NCI-H82 (cell line): ENCODE data around the gene SCPEP1.
"Not testable (repeated sequence)": the region's sequence is repeated elsewhere in the genome, so short reads cannot be mapped to it uniquely, and the experiment has no call there.

Experiments used
- DNase-seq: peaks from one replicate; lab custom pipeline; 2025; lab: John Stamatoyannopoulos, UW

SCPEP1 gene

GRCh38 chr17:56977673-56978395, at the start of gene SCPEP1:
Gene SCPEP1, plus strand, starts transcription at chr17:56978131. Its CDS starts 29 bp downstream, at chr17:56978160.
- peak; percentile 91 for DNase-seq

GRCh38 chr17:56928586-56928985, 49.3 kb upstream of the SCPEP1 start:
- no peak for DNase-seq

- DNase-seq, result peak; percentile 19
Measured at GRCh38 chr17:56929362-56929969, 48.5 kb upstream of the SCPEP1 start.

GRCh38 chr17:56930739-56931337, 47.1 kb upstream of the SCPEP1 start:
- DNase-seq, result no peak

- no peak for DNase-seq
Measured at GRCh38 chr17:56933151-56933745, 44.7 kb upstream of the SCPEP1 start.

- no peak for DNase-seq
Measured at GRCh38 chr17:56933868-56934267, 44.1 kb upstream of the SCPEP1 start.

DNA sequence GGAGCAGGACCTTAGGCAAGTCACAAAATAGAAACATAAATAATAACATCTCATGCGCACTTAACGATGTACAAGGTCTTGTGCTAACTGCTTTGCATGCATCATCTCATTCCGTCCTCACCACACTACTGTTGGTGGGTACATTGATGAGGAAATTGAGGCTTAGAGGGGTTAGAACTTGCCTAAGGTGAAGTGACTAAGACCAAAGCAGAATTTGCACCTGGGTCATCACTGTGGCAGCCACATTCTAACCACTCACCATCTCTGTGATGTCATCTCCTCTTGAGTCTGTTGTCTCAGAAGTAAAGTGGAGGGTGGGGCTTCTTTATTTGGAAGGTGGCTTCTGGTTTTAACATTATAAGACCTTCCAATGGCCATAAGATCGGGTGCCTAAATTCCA, 43.7 kb upstream of the SCPEP1 start:
- DNase-seq, result no peak

DNA sequence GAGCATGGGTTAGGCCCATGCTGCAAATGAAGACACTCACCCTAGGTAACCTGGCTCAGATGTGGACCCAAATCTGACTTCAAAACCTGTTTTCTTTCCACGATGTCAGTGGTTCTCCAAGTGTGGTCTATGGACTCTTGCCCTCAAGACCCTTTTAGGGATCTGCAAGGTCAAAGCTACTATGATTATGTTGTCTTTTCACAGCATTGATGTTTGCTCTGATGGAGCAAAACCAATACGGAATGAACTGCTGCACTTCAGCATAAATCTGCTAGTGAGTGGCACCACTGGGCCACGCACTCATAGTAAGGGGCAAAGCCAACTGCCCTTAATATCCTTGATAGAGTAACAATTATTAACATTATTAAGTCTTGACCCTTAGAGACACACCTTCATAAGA, 42.5 kb upstream of the SCPEP1 start:
- no peak for DNase-seq

DNA sequence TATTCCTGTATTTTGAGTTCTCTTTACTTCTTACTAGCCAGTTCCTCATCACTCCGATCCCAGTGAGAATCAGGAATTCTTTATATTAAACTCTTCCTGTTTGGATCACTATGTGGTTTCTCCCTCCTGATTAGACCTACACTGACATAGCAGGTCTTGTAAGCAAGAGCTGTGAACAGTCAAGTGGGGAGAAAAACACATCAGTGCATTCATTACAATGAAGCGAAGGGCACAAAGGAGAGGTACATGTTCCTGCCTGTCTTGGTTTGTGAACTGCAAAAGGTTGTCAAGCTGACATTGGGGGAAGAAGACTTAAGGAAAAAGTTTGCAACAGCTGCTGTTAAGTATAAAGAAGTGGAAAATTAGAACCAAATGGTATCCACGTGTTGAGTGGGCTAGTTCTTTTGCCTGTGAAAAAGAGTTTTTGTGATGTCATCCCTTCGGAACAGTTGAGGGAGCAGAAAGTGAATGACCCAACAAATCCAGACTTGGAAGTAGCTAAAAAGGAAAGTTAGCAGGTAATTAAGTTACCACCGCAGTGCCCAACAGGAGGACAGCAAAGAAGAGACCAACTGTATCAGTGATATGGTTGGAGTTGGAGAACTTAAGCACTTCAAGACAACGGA, 41.1 kb upstream of the SCPEP1 start:
- no peak for DNase-seq

GRCh38 chr17:56937687-56938086, 40.2 kb upstream of the SCPEP1 start:
- no peak for DNase-seq

- not testable (repeated sequence) for DNase-seq
Measured at GRCh38 chr17:56938206-56938605, 39.7 kb upstream of the SCPEP1 start.

- peak; percentile 80 for DNase-seq
Measured at GRCh38 chr17:56939869-56940484, 38.0 kb upstream of the SCPEP1 start.

DNA sequence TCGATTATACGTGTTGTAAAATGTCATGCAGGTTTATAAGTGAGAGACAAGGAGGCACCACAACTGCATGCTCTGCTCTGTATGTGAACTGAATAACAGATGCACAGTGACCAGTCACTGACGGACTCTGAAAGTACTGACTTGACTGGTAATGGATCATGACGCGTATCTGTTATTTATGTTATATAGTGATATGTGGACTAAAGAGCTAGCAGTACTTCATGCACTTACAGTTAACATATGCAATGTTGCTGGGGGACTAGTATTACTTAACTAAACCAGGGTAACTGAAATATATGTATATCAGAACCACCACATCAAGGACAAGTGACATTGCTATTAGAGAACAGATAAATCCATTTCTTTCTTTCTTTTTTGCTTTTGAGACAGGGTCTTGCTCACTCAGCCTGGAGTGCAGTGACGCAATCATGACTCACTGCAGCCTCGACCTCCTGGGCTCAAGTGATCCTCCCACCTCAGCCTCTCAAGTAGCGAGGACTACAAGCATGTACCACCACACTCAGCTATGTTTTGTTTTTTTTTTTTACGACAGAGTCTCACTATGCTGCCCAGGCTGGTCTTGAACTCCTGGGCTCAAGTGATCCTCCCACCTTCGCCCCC, 34.3 kb upstream of the SCPEP1 start:
- DNase-seq, result no peak

- DNase-seq, result no peak
Measured at GRCh38 chr17:56945938-56946505, 31.9 kb upstream of the SCPEP1 start.

DNA sequence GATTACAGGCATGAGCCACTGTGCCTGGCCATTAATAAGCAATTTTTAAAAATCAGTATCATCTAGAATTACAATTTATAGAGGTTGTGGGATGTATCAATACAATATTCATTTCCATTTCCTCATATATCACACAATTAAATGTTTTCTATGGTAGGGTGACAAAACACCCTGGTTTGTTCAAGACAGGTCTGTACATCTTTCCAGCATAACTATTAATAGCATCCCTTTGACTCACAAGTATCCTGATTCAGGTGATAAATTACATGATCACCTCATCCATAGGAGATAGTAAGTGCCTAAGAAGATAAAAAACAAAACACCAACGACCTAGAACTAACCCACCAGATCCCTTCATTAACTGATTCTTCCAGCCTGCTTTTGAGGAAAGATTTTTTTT, 30.2 kb upstream of the SCPEP1 start:
- DNase-seq, result no peak

DNA sequence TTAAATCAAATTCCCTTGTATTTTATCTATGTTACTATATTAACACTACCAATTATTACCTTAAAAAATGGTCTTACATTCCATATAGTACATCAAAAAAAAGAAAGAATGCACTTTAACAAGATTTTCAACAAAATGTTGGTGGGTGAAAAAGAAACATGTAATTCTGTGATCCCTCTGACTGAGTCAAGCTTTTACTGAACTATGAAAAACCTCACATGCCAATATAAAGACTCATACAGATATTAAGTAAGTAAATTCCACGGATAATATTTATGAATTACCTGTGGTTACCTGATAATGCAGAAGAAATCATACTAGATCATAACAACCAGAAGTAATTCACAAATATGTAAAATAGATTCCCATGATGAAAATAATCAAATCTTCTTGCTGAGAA, 29.4 kb upstream of the SCPEP1 start:
- no peak for DNase-seq

DNA sequence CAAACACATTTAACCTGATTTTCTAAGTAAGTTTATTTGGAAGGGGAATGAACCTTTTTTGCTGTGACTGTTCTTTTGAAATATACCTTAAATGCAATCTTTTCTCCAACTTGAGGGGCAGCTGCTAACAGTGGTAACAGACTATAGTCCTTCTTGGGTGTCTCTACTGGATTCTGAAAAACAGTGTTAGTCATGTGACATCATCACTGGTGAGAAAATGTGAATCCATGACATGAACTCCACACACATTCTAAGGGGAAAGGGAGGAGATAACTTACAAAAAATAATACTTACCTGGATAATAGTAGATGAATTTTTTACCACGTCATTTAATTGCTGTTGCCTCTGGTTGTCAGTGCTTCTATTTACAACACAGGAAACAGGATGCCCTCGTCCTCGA, 28.3 kb upstream of the SCPEP1 start:
- DNase-seq, result no peak

GRCh38 chr17:56956992-56957391, 20.9 kb upstream of the SCPEP1 start:
- no peak for DNase-seq

GRCh38 chr17:56960596-56961538, 17.1 kb upstream of the SCPEP1 start, which contains the start of gene COIL:
Gene COIL, minus strand, starts transcription at chr17:56961050. Its CDS starts 31 bp downstream, at chr17:56961019.
- DNase-seq, result peak; percentile 98

GRCh38 chr17:56965241-56965640, 12.7 kb upstream of the SCPEP1 start:
- not testable (repeated sequence) for DNase-seq
